GM12878 (cell line): ENCODE measurements around the gene HCFC1. TPM values are rescaled to one million over a fixed set of nuclear protein-coding genes. Genes with fewer than 3 reads are reported as not detected.
A peak's percentile ranks its signal among the peaks of the same experiment; 100 is the strongest.

Source experiments
- ATAC-seq: fragments of 200-7000 bp; cut with Tn5 transposase; 3 replicates; pipeline ENCODE4 v1.9.1; 2020; ENCODE audit warnings: mild to moderate bottlenecking, moderate library complexity
- BruUV-seq: library from RNA; stranded (reverse); fragments of 400-500 nt; replicated peaks from 2 replicates; lab custom pipeline; 2021; lab: Mats Ljungman, UMichigan
- CTCF ChIA-PET: fragments of 300-600 bp; sonication (Branson Sonifier 250); formaldehyde crosslinking; extraction: SDS; loops from one replicate; lab custom pipeline; 2021; ENCODE audit warnings: inconsistent platforms; lab: Yijun Ruan, JAX
- POLR2A ChIA-PET: fragments of 350-600 bp; formaldehyde crosslinking; extraction: SDS; loops from one replicate; lab custom pipeline; 2021; ENCODE audit warnings: inconsistent platforms; lab: Charles Lee
- RAD21 ChIA-PET: fragments of 300-600 bp; sonication (Branson Sonifier 250); formaldehyde crosslinking; loops from one replicate; lab custom pipeline; 2023; ENCODE audit warnings: antibody characterized with exemption; ENCODE audit not compliant: unreplicated experiment; lab: Charles Lee
- SMC1A ChIA-PET: fragments of 300-600 bp; sonication (Branson Sonifier 250); formaldehyde crosslinking; loops from one replicate; lab custom pipeline; 2023; ENCODE audit not compliant: unreplicated experiment, uncharacterized antibody; lab: Charles Lee
- DNase-seq: peaks from one replicate; pipeline ENCODE4 v3.0.0-alpha.2; 2011; ENCODE audit warnings: low read depth, low spot score
- FAIRE-seq: peaks from 3 replicates; lab custom pipeline; 2011; peaks lifted over from hg19 to GRCh38; lab: Jason Lieb, UNC
- H2AFZ ChIP-seq: 2 replicates; pipeline ENCODE4 v1.6.0; 2011; ENCODE audit warnings: low read depth, low read length, control low read depth; ENCODE audit not compliant: control insufficient read depth
- H3K27ac ChIP-seq: 2 replicates; pipeline ENCODE4 v1.5.1; 2011; ENCODE audit warnings: control low read depth; ENCODE audit not compliant: control insufficient read depth, insufficient read depth
- H3K27me3 ChIP-seq, 2 experiments: replicated peaks in 1 of 2; 2 replicates each; pipeline versions ENCODE4 v1.6.0 to v1.6.1; 2011; ENCODE audit warnings: low read length in 1 of 2; ENCODE audit not compliant: control insufficient read depth in 2 of 2, insufficient read depth in 2 of 2
- H3K36me3 ChIP-seq, 2 experiments: 2 replicates each; pipeline ENCODE4 v1.5.1; 2011; ENCODE audit warnings: low read length in 1 of 2; ENCODE audit not compliant: control insufficient read depth in 2 of 2, insufficient read depth in 2 of 2
- H3K4me1 ChIP-seq: 2 replicates; pipeline ENCODE4 v1.6.1; 2011; ENCODE audit warnings: mild to moderate bottlenecking, low read length, moderate library complexity, mixed read lengths; ENCODE audit not compliant: control insufficient read depth, insufficient read depth
- H3K4me2 ChIP-seq: 2 replicates; pipeline ENCODE4 v1.6.0; 2011; ENCODE audit warnings: control low read depth; ENCODE audit not compliant: control insufficient read depth, insufficient read depth
- H3K4me3 ChIP-seq: fragments of 200-600 bp; sonication (generic); 2 replicates; pipeline ENCODE4 v1.5.1; 2016
- H3K79me2 ChIP-seq: 2 replicates; pipeline ENCODE4 v1.6.0; 2011; ENCODE audit warnings: low read length; ENCODE audit not compliant: control insufficient read depth, insufficient read depth
- H3K9ac ChIP-seq: 2 replicates; pipeline ENCODE4 v1.8.0; 2011; ENCODE audit warnings: low read length, control low read depth, mixed read lengths; ENCODE audit not compliant: control insufficient read depth, insufficient read depth
- H3K9me3 ChIP-seq: replicated peaks from 3 replicates; pipeline ENCODE4 v1.5.1; 2011; ENCODE audit warnings: mild to moderate bottlenecking, low read length; ENCODE audit not compliant: control insufficient read depth, insufficient read depth
- H4K20me1 ChIP-seq: 2 replicates; pipeline ENCODE4 v1.6.0; 2011; ENCODE audit not compliant: control insufficient read depth, insufficient read depth
- ATF7 ChIP-seq: fragments of 450-650 bp; IDR thresholded peaks from 2 replicates; pipeline ENCODE4 v1.6.1; 2016; ENCODE audit warnings: low read depth, mild to moderate bottlenecking
- BCL3 ChIP-seq: IDR thresholded peaks from 2 replicates; pipeline ENCODE4 v1.6.1; 2011; ENCODE audit warnings: borderline replicate concordance, low read depth, mild to moderate bottlenecking, moderate library complexity, low read length; ENCODE audit not compliant: insufficient read depth, poor library complexity, severe bottlenecking
- CBFB ChIP-seq: IDR thresholded peaks from 2 replicates; pipeline ENCODE4 v1.6.1; 2016; ENCODE audit warnings: antibody characterized with exemption, low read depth
- MLLT1 ChIP-seq: fragments of 450-650 bp; IDR thresholded peaks from 2 replicates; pipeline ENCODE4 v1.6.1; 2016; ENCODE audit warnings: mild to moderate bottlenecking
- PML ChIP-seq: IDR thresholded peaks from 2 replicates; pipeline ENCODE4 v1.6.1; 2012; ENCODE audit warnings: low read length, inconsistent platforms
- POLR2A ChIP-seq: IDR thresholded peaks from 2 replicates; pipeline ENCODE4 v1.6.1; 2011; ENCODE audit warnings: low read depth, mild to moderate bottlenecking, low read length
- POLR2AphosphoS2 ChIP-seq: IDR thresholded peaks from 2 replicates; pipeline ENCODE4 v1.6.1; 2011; ENCODE audit warnings: low read depth, mild to moderate bottlenecking, low read length, improper control_type of control experiment, moderate library complexity
- POLR2AphosphoS5 ChIP-seq: IDR thresholded peaks from 2 replicates; pipeline ENCODE4 v1.6.1; 2011; ENCODE audit warnings: mild to moderate bottlenecking, low read length, inconsistent platforms
- POU2F2 ChIP-seq: IDR thresholded peaks from 3 replicates; pipeline ENCODE4 v1.6.1; 2011; ENCODE audit warnings: low read depth, mild to moderate bottlenecking, low read length, borderline replicate concordance
- ZNF687 ChIP-seq: fragments of 450-650 bp; IDR thresholded peaks from 2 replicates; pipeline ENCODE4 v1.6.1; 2017; ENCODE audit warnings: mild to moderate bottlenecking, moderate library complexity
- WGBS: methylation state at CpG from one replicate; pipeline ENCODE4 v1.1.6; 2016; ENCODE audit warnings: low lambda C conversion rate; ENCODE audit not compliant: insufficient replicate concordance, insufficient coverage; ENCODE audit errors: missing lambda C conversion rate; 5-methylcytosine and 5-hydroxymethylcytosine counted together
- in situ Hi-C: fragments of 300-500 bp; cut with MboI; formaldehyde crosslinking; loops from 9 replicates; pipeline ENCODE4 v1.14.3; 2018; ENCODE audit warnings: mixed read lengths
- intact Hi-C: fragments of 100-400 bp; cut with micrococcal nuclease; formaldehyde crosslinking; loops from one replicate; pipeline ENCODE4 v1.14.2; 2022; ENCODE audit not compliant: unreplicated experiment
- polyA plus RNA-seq, 11 experiments: library from polyadenylated mRNA; depleted of rRNA in 4 of 11; unstranded in 6 of 11; stranded (reverse) in 5 of 11; fragments of >200 nt; fragmentation: Nextera tagmentation in 4 of 11; fragmentation: Illumina TruSeq in 1 of 11; extraction: Ambion mirVana in 4 of 11; extraction: Trizol in 1 of 11; gene quantifications; 1 replicate in 1 of 11; 2 replicates in 10 of 11; pipeline versions ENCODE4 v1.2.1 to v1.2.3, GENCODE V29; 2011 to 2016; ENCODE audit warnings: inconsistent platforms in 2 of 11, missing spikeins in 2 of 11, low read depth in 1 of 11
- total RNA-seq, 4 experiments: library from RNA; depleted of rRNA in 3 of 4; stranded (reverse); fragments of >200 nt in 3 of 4; fragmentation: Illumina TruSeq in 1 of 4; extraction: Trizol in 1 of 4; gene quantifications; 2 replicates each; pipeline versions ENCODE4 v1.2.1 to v1.2.3, GENCODE V29; 2013 to 2021

Gene HCFC1
- total and polyA plus RNA-seq, 10 of the 15 experiments (the other 5 are each of a cell fraction or from before 2014, with no cell fraction given) = 3.9 to 92.7 (median 23.5) TPM

GRCh38 chrX:153925739-153926551 lies 45.7 kb downstream of the HCFC1 start, which contains the start of gene ARHGAP4 (continued):
- peak; percentile 80 for TF ChIP-seq ZNF687

GRCh38 chrX:153925387-153925738 lies 46.3 kb downstream of the HCFC1 start:
- peak overlapping the region; percentile 93 for H3K4me2 ChIP-seq
- CTCF ChIA-PET = interaction anchor here (1.0 to 8.7 kb wide), 8 partner anchors 11 to 163 kb away, joined by 3 to 172 read pairs (median 8); partner anchors contain the start of genes NAA10 and RENBP
- no peaks in the 10 kb centered on the region; the same call in 2 of the 3 replicates for H3K9me3 ChIP-seq
- H3K36me3 ChIP-seq = peaks cover 0 to 2% of the 10 kb centered on the region in 2 experiments; a peak in 2 of 4 replicates
- H3K9ac ChIP-seq = peak overlapping the region; percentile 97
- no peak for FAIRE-seq
- no peak overlapping the region for H2AFZ ChIP-seq
- RAD21 ChIA-PET = interaction anchor here (1.0 to 6.2 kb wide), 14 partner anchors 9 to 238 kb away, joined by 3 to 59 read pairs (median 4); partner anchors contain the start of genes HCFC1, IDH3G, NAA10 and RENBP
- in situ Hi-C loops = loop anchor here (10.0 kb wide), 1 partner anchor 59 kb away; no protein-coding TSS in a partner anchor
- SMC1A ChIA-PET = interaction anchor here (0.8 to 5.5 kb wide), 6 partner anchors 9 to 342 kb away, joined by 3 to 61 read pairs (median 4); no protein-coding TSS in a partner anchor
- 22% methylated on average over 4 of the region's 4 CpGs for WGBS
- peaks cover 39% of the 10 kb centered on the region for H3K79me2 ChIP-seq
- intact Hi-C loops = loop anchor here (5.0 kb wide), 2 partner anchors 203 to 447 kb away; partner anchors contain the start of genes ABCD1, BCAP31 and FLNA
- no TSS peak for BruUV-seq
- peak overlapping the region; percentile 98 for H3K27ac ChIP-seq
- peak overlapping the region; percentile 74 for H3K4me3 ChIP-seq
- no peaks in the 10 kb centered on the region for H3K27me3 ChIP-seq
- POLR2A ChIA-PET = interaction anchor here (0.7 to 5.8 kb wide), 9 partner anchors 9 to 199 kb away, joined by 3 to 68 read pairs (median 4); partner anchors contain the start of genes HCFC1, IDH3G, IRAK1 and NAA10
- peak; percentile 6 for ATAC-seq
- H3K4me1 ChIP-seq = peaks cover 9% of the 10 kb centered on the region; the same call in 1 of the 2 replicates
- H4K20me1 ChIP-seq = no peaks in the 10 kb centered on the region
- peak; percentile 51 for DNase-seq
- TF ChIP-seq CBFB (0 out of 2 replicates have a peak, but pooled peaks have one; percentile 14), POLR2AphosphoS2 (0 out of 2 replicates have a peak, but pooled peaks have one; percentile 75), POLR2A (peak; percentile 83), POU2F2 (peak; percentile 81), PML (peak; percentile 87; the same call in 1 of the 2 replicates), MLLT1 (0 out of 2 replicates have a peak, but pooled peaks have one; percentile 44), ATF7 (no peak), BCL3 (peak; percentile 46), POLR2AphosphoS5 (peak; percentile 98)
